ENCODE measurements around the gene ERLIN1. TPM values are rescaled to one million over a fixed set of nuclear protein-coding genes. Genes with fewer than 3 reads are reported as not detected.
A peak's percentile ranks its signal among the peaks of the same experiment; 100 is the strongest.

ERLIN1 gene
- total RNA-seq, 1 experiment from 2014 or later: 15.1 TPM

- no peak for TF ChIP-seq EZH2phosphoT487 (IDR thresholded peaks at IDR 0.05; ENCODE audit: borderline replicate concordance, low read length)
- TF ChIP-seq CTCF (conservative IDR thresholded peaks at IDR 0.05; ENCODE audit: low read depth, low read length): no peak
- TF ChIP-seq EZH2 (IDR thresholded peaks at IDR 0.05; ENCODE audit: low read length, unreplicated experiment): no peak
- peak overlapping the region; percentile 18; the same call in 1 of the 2 replicates for H3K4me2 ChIP-seq (ENCODE audit: low read length)
- BruUV-seq (replicated peaks): no TSS peak
- peak overlapping the region; percentile 63 for H3K27ac ChIP-seq (ENCODE audit: low read length)
- H3K27me3 ChIP-seq (ENCODE audit: low read length): no peaks in the 10 kb centered on the region
- H3K4me3 ChIP-seq (ENCODE audit: low read length): no peak overlapping the region
- H3K9me2 ChIP-seq (replicated peaks; ENCODE audit: low read length): no peaks in the 10 kb centered on the region
- H3F3A ChIP-seq (ENCODE audit: low read length, unreplicated experiment): no peaks in the 10 kb centered on the region
- intact Hi-C loops (cut with micrococcal nuclease): no loop called here
- H3K79me2 ChIP-seq (ENCODE audit: low read length): no peaks in the 10 kb centered on the region
- POLR2A ChIA-PET (ENCODE audit: unreplicated experiment): no interaction called here
- peaks cover 32% of the 10 kb centered on the region for H3K4me1 ChIP-seq (ENCODE audit: insufficient read depth, low read length)
- H4K20me1 ChIP-seq (ENCODE audit: low read length): no peaks in the 10 kb centered on the region
- no peaks in the 10 kb centered on the region for H3K9me3 ChIP-seq (ENCODE audit: low read length)
- peaks cover 48% of the 10 kb centered on the region for H3K36me3 ChIP-seq (ENCODE audit: low read depth, low read length)
- H3K9ac ChIP-seq (ENCODE audit: low read length): no peak overlapping the region; the same call in 1 of the 2 replicates
- H2AFZ ChIP-seq (ENCODE audit: low read length): no peak overlapping the region
- ATAC-seq: peak; percentile 26; the same call in 1 of the 2 replicates
- peak; percentile 71 for DNase-seq
- CTCF ChIA-PET: no interaction called here
Measured at GRCh38 chr10:100153239-100153825, 32.5 kb downstream of the ERLIN1 start.

- Histone ChIP-seq H3K27ac (ENCODE audit: low read length) (no peak overlapping the region), H3K9me2 (replicated peaks; ENCODE audit: low read length) (no peaks in the 10 kb centered on the region), H4K20me1 (ENCODE audit: low read length) (no peaks in the 10 kb centered on the region), H3K4me3 (ENCODE audit: low read length) (no peak overlapping the region), H3K36me3 (ENCODE audit: low read depth, low read length) (peaks cover 48% of the 10 kb centered on the region), H3K79me2 (ENCODE audit: low read length) (no peaks in the 10 kb centered on the region), H2AFZ (ENCODE audit: low read length) (no peak overlapping the region), H3K27me3 (ENCODE audit: low read length) (no peaks in the 10 kb centered on the region), H3K9me3 (ENCODE audit: low read length) (no peaks in the 10 kb centered on the region), H3K4me1 (ENCODE audit: insufficient read depth, low read length) (peaks cover 34% of the 10 kb centered on the region), H3K9ac (ENCODE audit: low read length) (no peak overlapping the region), H3F3A (ENCODE audit: low read length, unreplicated experiment) (no peaks in the 10 kb centered on the region), H3K4me2 (ENCODE audit: low read length) (no peak overlapping the region)
- DNase-seq (no peak), ATAC-seq (no peak)
- no peak for TF ChIP-seq CTCF (conservative IDR thresholded peaks at IDR 0.05; ENCODE audit: low read depth, low read length)
- TF ChIP-seq EZH2phosphoT487 (IDR thresholded peaks at IDR 0.05; ENCODE audit: borderline replicate concordance, low read length): no peak
- TF ChIP-seq EZH2 (IDR thresholded peaks at IDR 0.05; ENCODE audit: low read length, unreplicated experiment): no peak
- POLR2A ChIA-PET (ENCODE audit: unreplicated experiment): no interaction called here
- no TSS peak for BruUV-seq (replicated peaks)
- intact Hi-C loops (cut with micrococcal nuclease): no loop called here
- CTCF ChIA-PET: no interaction called here
Measured at GRCh38 chr10:100151723-100152300, 34.0 kb downstream of the ERLIN1 start.
